ENCODE measurements around the gene CRHR2.
A peak's percentile ranks its signal among the peaks of the same experiment; 100 is the strongest.

The CRHR2 gene

DNA sequence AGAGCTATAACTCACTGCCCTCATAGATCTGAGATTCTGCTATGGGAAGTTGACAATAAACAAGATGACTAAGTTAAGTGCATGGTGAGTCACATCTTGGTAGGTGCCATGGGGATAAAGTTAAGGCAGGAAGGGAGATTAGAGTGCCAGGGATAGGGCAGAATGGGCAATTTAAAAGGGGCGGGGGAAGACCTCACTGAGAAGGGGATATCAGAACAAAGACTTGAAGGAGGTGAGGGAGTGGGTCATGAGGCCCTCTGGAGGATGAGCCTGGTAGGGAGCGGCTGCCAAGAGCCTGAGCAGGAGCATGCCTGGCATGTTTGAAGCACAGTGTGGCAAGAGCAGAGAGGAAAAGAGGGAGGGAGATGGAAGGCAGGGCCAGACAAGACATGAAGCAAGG lies 34.9 kb upstream of the CRHR2 start:
- no peak overlapping the region for H3K4me3 Mint-ChIP-seq
- peaks cover 0 to 12% of the 10 kb centered on the region in 2 donors for H3K36me3 Mint-ChIP-seq
- ATAC-seq (replicated peaks) (no peak), DNase-seq (no peak)
- H3K9me3 Mint-ChIP-seq, result peaks cover 16 to 21% of the 10 kb centered on the region in 2 donors
- H3K4me1 Mint-ChIP-seq, result no peaks in the 10 kb centered on the region
- H3K27ac Mint-ChIP-seq, result no peak overlapping the region
- peaks cover 0 to 27% of the 10 kb centered on the region in 2 donors for H3K27me3 Mint-ChIP-seq

GRCh38 chr7:30714129-30714528 lies 31.9 kb upstream of the CRHR2 start:
- Mint-ChIP-seq H3K4me3 (no peak overlapping the region), H3K4me1 (no peaks in the 10 kb centered on the region), H3K36me3 (peaks cover 0 to 5% of the 10 kb centered on the region in 2 donors), H3K27me3 (peaks cover 0 to 20% of the 10 kb centered on the region in 2 donors), H3K9me3 (peaks cover 11 to 14% of the 10 kb centered on the region in 2 donors), H3K27ac (no peak overlapping the region)
- ATAC-seq (replicated peaks) (no peak), DNase-seq (no peak)

- Mint-ChIP-seq H3K4me1 (no peaks in the 10 kb centered on the region), H3K36me3 (peaks cover 0 to 3% of the 10 kb centered on the region in 2 donors), H3K9me3 (peaks cover 9 to 11% of the 10 kb centered on the region in 2 donors), H3K4me3 (no peak overlapping the region), H3K27ac (no peak overlapping the region), H3K27me3 (peaks cover 0 to 20% of the 10 kb centered on the region in 2 donors)
- ATAC-seq (replicated peaks) (no peak), DNase-seq (no peak)
Measured at GRCh38 chr7:30713392-30713791, 31.1 kb upstream of the CRHR2 start.

DNA sequence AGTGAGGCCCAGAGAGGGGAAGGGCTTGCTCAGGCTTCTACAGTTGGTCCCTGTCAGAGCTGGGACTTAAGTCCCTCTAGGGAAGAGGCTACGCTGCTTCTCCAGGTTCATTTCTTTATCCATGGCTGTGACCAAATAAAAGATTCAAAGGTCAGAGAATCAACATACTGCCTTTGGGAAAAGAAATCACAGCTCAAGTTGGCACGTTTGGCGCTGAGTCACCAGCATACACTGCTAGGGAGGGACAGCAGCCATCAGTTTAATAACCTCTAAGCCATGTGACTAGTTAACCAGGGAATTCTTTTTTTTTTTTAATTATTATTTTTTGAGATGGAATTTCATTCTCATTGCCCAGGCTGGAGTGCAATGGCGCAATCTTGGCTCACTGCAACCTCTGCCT lies 28.4 kb upstream of the CRHR2 start:
- no peak for ATAC-seq (replicated peaks)
- H3K4me1 Mint-ChIP-seq, result no peaks in the 10 kb centered on the region

GRCh38 chr7:30709549-30709948 lies 27.3 kb upstream of the CRHR2 start:
- H3K27me3 Mint-ChIP-seq, result peaks cover 6 to 10% of the 10 kb centered on the region in 2 donors
- no peaks in the 10 kb centered on the region for H3K36me3 Mint-ChIP-seq
- H3K9me3 Mint-ChIP-seq, result no peaks in the 10 kb centered on the region
- no peak for DNase-seq
- no peak overlapping the region for H3K4me3 Mint-ChIP-seq
- ATAC-seq (replicated peaks), result no peak
- no peak overlapping the region for H3K27ac Mint-ChIP-seq
- no peaks in the 10 kb centered on the region for H3K4me1 Mint-ChIP-seq

More for the DNA sequence above, 28.4 kb upstream of the CRHR2 start:
- DNase-seq, result no peak
- Mint-ChIP-seq H3K4me3 (no peak overlapping the region), H3K9me3 (no peaks in the 10 kb centered on the region), H3K27ac (no peak overlapping the region), H3K36me3 (no peaks in the 10 kb centered on the region), H3K27me3 (peaks cover 10 to 16% of the 10 kb centered on the region in 2 donors)

DNA sequence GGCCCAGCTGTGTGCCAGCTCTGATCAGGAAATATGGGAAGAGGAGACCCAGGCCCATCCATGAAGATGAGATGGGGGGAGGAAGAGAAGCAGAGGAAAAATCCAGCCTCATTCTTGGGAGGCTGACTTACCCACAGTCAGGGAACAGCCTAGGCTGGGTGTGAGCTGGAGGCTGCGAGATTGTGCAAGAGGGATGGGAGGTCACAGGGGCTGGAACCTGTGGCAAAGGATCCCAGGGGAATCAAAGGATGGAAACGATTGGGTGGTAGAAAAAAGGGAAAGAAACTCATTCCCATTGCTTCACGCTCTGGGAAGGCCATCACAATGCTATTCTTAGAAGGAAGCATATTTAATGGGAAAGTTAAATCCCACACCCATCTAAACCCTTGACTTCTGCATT lies 26.7 kb upstream of the CRHR2 start:
- ATAC-seq (replicated peaks) (no peak), DNase-seq (no peak)
- Mint-ChIP-seq H3K9me3 (no peaks in the 10 kb centered on the region), H3K27me3 (peaks cover 2 to 10% of the 10 kb centered on the region in 2 donors), H3K36me3 (no peaks in the 10 kb centered on the region), H3K4me3 (no peak overlapping the region), H3K27ac (no peak overlapping the region), H3K4me1 (no peaks in the 10 kb centered on the region)

DNA sequence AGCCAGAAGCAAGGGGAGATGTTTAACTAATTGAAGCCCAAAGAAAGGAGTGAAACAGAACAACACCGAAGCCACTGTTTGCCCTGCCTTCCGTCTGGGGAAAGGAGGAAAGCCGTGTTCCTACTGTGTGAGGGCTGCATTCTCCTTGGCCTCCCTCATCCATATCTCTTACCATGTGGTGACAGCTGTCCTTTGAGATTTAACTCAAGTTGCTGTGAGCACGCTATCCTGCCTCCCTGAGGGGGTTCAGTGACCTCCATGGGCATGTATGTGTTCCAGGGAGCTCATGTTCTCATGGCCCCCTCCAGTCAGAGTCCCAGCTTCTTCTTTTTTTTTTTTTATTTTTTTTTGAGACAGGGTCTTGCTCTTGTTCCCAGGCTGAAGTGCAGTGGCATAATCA lies 26.2 kb upstream of the CRHR2 start:
- Mint-ChIP-seq H3K36me3 (no peaks in the 10 kb centered on the region), H3K4me3 (no peak overlapping the region)

DNA sequence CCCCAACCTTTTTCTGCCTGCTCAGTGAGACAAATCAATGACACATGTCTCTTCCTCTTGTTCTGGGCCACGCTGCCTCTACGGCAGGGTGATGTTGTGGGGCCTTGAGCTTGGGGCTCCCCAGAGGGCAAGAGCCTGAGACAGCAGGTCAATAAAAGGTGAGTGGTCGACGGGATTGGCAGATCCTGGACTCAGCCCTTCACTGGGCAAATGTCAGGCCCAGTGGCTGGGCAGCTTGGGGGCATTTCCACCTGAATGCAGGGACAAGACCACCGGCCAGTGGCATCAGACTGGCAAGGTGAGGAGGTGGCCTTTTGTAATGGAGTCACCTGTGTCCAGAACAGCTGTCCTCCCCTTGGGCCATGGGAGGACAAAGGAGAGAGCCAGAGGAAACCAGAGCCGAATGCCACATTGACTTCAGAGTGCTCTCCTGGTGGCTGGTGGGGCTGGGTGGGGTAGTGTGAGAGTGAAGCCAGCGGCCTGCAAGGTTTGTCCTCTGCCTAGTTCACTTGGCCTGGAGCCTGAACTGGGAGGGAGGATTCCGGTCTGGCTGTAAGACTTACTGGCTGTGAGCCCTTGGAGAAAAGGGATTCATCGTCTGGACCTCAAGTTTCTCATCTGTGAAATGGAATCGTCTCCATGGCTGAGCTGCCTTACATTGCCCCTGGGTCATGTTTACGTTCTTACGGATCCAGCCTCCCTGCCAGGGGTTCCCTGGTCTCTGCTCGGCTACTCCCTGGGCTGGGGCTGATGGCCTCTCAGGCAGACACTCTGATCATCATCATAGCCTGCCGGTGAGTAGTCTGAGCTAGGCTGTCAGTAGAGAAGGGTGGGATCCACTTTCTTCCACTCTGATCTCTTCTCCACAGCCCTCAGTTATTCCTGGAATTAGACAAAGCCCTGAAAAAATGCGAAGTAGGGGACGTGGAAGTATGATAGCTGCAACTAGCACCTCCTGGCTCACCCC lies 25.4 kb upstream of the CRHR2 start:
- DNase-seq, result no peak
- Mint-ChIP-seq H3K27me3 (peaks cover 0 to 10% of the 10 kb centered on the region in 2 donors), H3K9me3 (no peaks in the 10 kb centered on the region)

More for the DNA sequence above, 26.2 kb upstream of the CRHR2 start:
- Mint-ChIP-seq H3K4me1 (no peaks in the 10 kb centered on the region), H3K27me3 (peaks cover 0 to 10% of the 10 kb centered on the region in 2 donors), H3K9me3 (no peaks in the 10 kb centered on the region), H3K27ac (no peak overlapping the region)
- ATAC-seq (replicated peaks) (no peak), DNase-seq (no peak)

GRCh38 chr7:30706908-30707307 lies 24.7 kb upstream of the CRHR2 start:
- H3K4me3 Mint-ChIP-seq, result no peak overlapping the region
- DNase-seq (no peak), ATAC-seq (replicated peaks) (no peak)
- H3K9me3 Mint-ChIP-seq, result no peaks in the 10 kb centered on the region
- H3K27ac Mint-ChIP-seq, result no peak overlapping the region
- no peaks in the 10 kb centered on the region for H3K4me1 Mint-ChIP-seq
- no peaks in the 10 kb centered on the region for H3K36me3 Mint-ChIP-seq
- peaks cover 0 to 10% of the 10 kb centered on the region in 2 donors for H3K27me3 Mint-ChIP-seq

More for the DNA sequence above, 25.4 kb upstream of the CRHR2 start:
- Mint-ChIP-seq H3K4me3 (no peak overlapping the region), H3K27ac (no peak overlapping the region), H3K4me1 (no peaks in the 10 kb centered on the region), H3K36me3 (no peaks in the 10 kb centered on the region)
- no peak for ATAC-seq (replicated peaks)

DNA sequence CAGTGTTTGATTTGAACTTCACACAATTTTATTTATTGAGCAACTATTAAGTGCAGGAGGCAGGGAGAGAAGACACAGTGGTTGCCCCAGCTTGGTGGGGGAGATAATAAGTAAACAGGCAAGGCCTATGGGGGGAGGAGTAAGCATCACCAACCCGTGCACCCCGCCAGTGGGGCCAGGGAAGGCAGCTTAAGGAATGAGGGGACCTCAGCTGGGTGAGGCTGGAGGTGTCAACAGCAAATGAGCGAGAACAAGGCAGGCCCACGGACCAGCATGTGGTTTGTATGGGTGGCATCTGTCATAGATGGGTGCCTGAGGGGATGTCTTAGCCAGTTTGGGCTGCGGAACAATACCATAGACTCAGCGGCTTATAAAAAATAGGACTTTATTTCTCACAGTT lies 24.1 kb upstream of the CRHR2 start:
- Mint-ChIP-seq H3K4me1 (no peaks in the 10 kb centered on the region), H3K36me3 (no peaks in the 10 kb centered on the region), H3K4me3 (no peak overlapping the region), H3K27ac (no peak overlapping the region), H3K27me3 (peaks cover 0 to 10% of the 10 kb centered on the region in 2 donors), H3K9me3 (no peaks in the 10 kb centered on the region)
- ATAC-seq (replicated peaks), result no peak
- no peak for DNase-seq

GRCh38 chr7:30705596-30705995 lies 23.3 kb upstream of the CRHR2 start:
- no peaks in the 10 kb centered on the region for H3K9me3 Mint-ChIP-seq
- no peak for ATAC-seq (replicated peaks)
- no peak overlapping the region for H3K27ac Mint-ChIP-seq

GRCh38 chr7:30705008-30705407 lies 22.8 kb upstream of the CRHR2 start:
- Mint-ChIP-seq H3K4me3 (no peak overlapping the region), H3K27ac (no peak overlapping the region), H3K4me1 (no peaks in the 10 kb centered on the region), H3K27me3 (peaks cover 0 to 19% of the 10 kb centered on the region in 2 donors), H3K9me3 (no peaks in the 10 kb centered on the region), H3K36me3 (no peaks in the 10 kb centered on the region)
- no peak for ATAC-seq (replicated peaks)
- no peak for DNase-seq

More at GRCh38 chr7:30705596-30705995, 23.3 kb upstream of the CRHR2 start:
- Mint-ChIP-seq H3K4me3 (no peak overlapping the region), H3K4me1 (no peaks in the 10 kb centered on the region), H3K36me3 (no peaks in the 10 kb centered on the region), H3K27me3 (peaks cover 0 to 17% of the 10 kb centered on the region in 2 donors)
- no peak for DNase-seq

DNA sequence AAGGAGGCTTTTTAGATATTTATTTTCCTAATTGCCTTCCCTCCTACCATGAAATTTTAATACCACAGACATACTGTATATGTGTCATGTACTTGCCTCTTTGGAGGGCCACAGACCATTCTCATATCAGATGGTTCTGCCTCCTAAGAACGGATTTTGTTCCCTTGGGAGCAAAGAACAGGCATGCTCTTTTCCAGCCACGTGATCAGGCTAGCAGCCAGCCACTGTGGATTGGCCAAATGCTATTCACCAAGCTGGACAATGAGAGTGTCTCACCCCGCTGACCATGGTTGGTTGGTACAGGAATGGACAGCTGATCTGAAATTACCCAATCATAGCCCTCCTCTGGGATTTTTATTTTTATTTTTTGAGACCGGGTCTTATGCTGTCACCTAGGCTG lies 21.5 kb upstream of the CRHR2 start:
- no peaks in the 10 kb centered on the region for H3K9me3 Mint-ChIP-seq
- no peaks in the 10 kb centered on the region for H3K36me3 Mint-ChIP-seq
- no peak overlapping the region for H3K27ac Mint-ChIP-seq
- DNase-seq (no peak), ATAC-seq (replicated peaks) (no peak)
- no peak overlapping the region for H3K4me3 Mint-ChIP-seq
- H3K4me1 Mint-ChIP-seq, result no peaks in the 10 kb centered on the region
- H3K27me3 Mint-ChIP-seq, result peaks cover 8 to 27% of the 10 kb centered on the region in 2 donors

- peaks cover 13 to 27% of the 10 kb centered on the region in 2 donors for H3K27me3 Mint-ChIP-seq
- peaks cover 4 to 7% of the 10 kb centered on the region in 2 donors for H3K4me1 Mint-ChIP-seq
- ATAC-seq (replicated peaks), result peak in 1 of 2 donors; percentile 38
- H3K36me3 Mint-ChIP-seq, result no peaks in the 10 kb centered on the region
- H3K9me3 Mint-ChIP-seq, result no peaks in the 10 kb centered on the region
- DNase-seq, result no peak
- no peak overlapping the region for H3K4me3 Mint-ChIP-seq
- no peak overlapping the region for H3K27ac Mint-ChIP-seq
Measured at GRCh38 chr7:30702200-30702599, 19.9 kb upstream of the CRHR2 start.

GRCh38 chr7:30700941-30701340 lies 18.7 kb upstream of the CRHR2 start:
- no peaks in the 10 kb centered on the region for H3K36me3 Mint-ChIP-seq
- no peak for DNase-seq
- H3K27me3 Mint-ChIP-seq, result peaks cover 13 to 18% of the 10 kb centered on the region in 2 donors
- H3K27ac Mint-ChIP-seq, result no peak overlapping the region
- peaks cover 4 to 7% of the 10 kb centered on the region in 2 donors for H3K4me1 Mint-ChIP-seq
- no peak overlapping the region for H3K4me3 Mint-ChIP-seq
- no peak for ATAC-seq (replicated peaks)
- no peaks in the 10 kb centered on the region for H3K9me3 Mint-ChIP-seq
